HepG2 (cell line): ENCODE results near the gene BCL2L2. TPM values are rescaled to one million over a fixed set of nuclear protein-coding genes. Genes with fewer than 3 reads are reported as not detected.

Experiments used
- ATAC-seq: fragments of 200-7000 bp; cut with Tn5 transposase; 3 replicates; pipeline ENCODE4 v1.9.1; 2020; ENCODE audit warnings: mild to moderate bottlenecking, moderate library complexity
- BruUV-seq: library from RNA; stranded (reverse); fragments of 400-500 nt; replicated peaks from 2 replicates; lab custom pipeline; 2021; lab: Mats Ljungman, UMichigan
- CTCF ChIA-PET: fragments of 300-600 bp; formaldehyde crosslinking; extraction: SDS; loops from one replicate; lab custom pipeline; 2021; ENCODE audit warnings: low total read pairs, inconsistent platforms, low intra/inter-chr PET ratio; lab: Yijun Ruan, JAX
- POLR2A ChIA-PET: fragments of 350-600 bp; sonication (Branson Sonifier 250); formaldehyde crosslinking; loops from one replicate; lab custom pipeline; 2020; ENCODE audit warnings: antibody characterized with exemption, inconsistent platforms; lab: Yijun Ruan, JAX
- DNase-seq: peaks from one replicate; pipeline ENCODE4 v3.0.0-alpha.2; 2015; ENCODE audit warnings: low spot score
- FAIRE-seq: peaks from 3 replicates; lab custom pipeline; 2011; peaks lifted over from hg19 to GRCh38; lab: Jason Lieb, UNC
- H2AFZ ChIP-seq: one replicate; pipeline ENCODE4 v1.6.1; 2011; ENCODE audit warnings: low read length, inconsistent platforms
- H3K27ac ChIP-seq: fragments of 300-600 bp; 3 replicates; pipeline ENCODE4 v1.8.0; 2011; ENCODE audit warnings: mixed run types, mild to moderate bottlenecking, mixed read lengths, low read length, inconsistent platforms; ENCODE audit not compliant: insufficient read depth; ENCODE audit errors: extremely low read length
- H3K27me3 ChIP-seq, 2 experiments: fragments of 200-600 bp in 1 of 2; 2 replicates in 1 of 2; 3 replicates in 1 of 2; pipeline versions ENCODE4 v1.6.0 to v1.8.0; 2011; ENCODE audit warnings: low read length in 2 of 2, mild to moderate bottlenecking in 2 of 2, moderate library complexity in 2 of 2, inconsistent platforms in 1 of 2; ENCODE audit not compliant: insufficient read depth in 2 of 2, control insufficient read depth in 1 of 2
- H3K36me3 ChIP-seq, 2 experiments: fragments of 200-600 bp in 1 of 2; replicated peaks in 1 of 2; 2 replicates in 1 of 2; 3 replicates in 1 of 2; pipeline versions ENCODE4 v1.5.1 to v1.8.0; 2011; ENCODE audit warnings: low read length in 2 of 2, inconsistent platforms in 1 of 2; ENCODE audit not compliant: insufficient read depth in 2 of 2, control insufficient read depth in 1 of 2
- H3K4me1 ChIP-seq: 2 replicates; pipeline ENCODE4 v1.5.1; 2012; ENCODE audit warnings: low read length, inconsistent platforms; ENCODE audit not compliant: insufficient read depth
- H3K4me2 ChIP-seq: 2 replicates; pipeline ENCODE4 v1.6.0; 2011; ENCODE audit warnings: low read depth, low read length, inconsistent platforms
- H3K4me3 ChIP-seq, 3 experiments: fragments of 200-600 bp in 1 of 3; sonication (generic), shearing (Covaris generic) in 1 of 3; replicated peaks in 1 of 3; 2 replicates each; pipeline ENCODE4 v1.5.1; 2011 to 2016; ENCODE audit warnings: low read length in 3 of 3, inconsistent platforms in 2 of 3, low read depth in 2 of 3, mild to moderate bottlenecking in 2 of 3, control low read depth in 1 of 3, mixed read lengths in 1 of 3; ENCODE audit not compliant: insufficient read depth in 1 of 3
- H3K79me2 ChIP-seq: one replicate; pipeline ENCODE4 v1.6.1; 2011; ENCODE audit warnings: low read length, inconsistent platforms; ENCODE audit not compliant: insufficient read depth
- H3K9ac ChIP-seq: 2 replicates; pipeline ENCODE4 v1.6.0; 2011; ENCODE audit warnings: mild to moderate bottlenecking, low read depth, low read length, inconsistent platforms; ENCODE audit not compliant: insufficient read depth
- H3K9me3 ChIP-seq: 2 replicates; pipeline ENCODE4 v1.5.1; 2012; ENCODE audit warnings: mild to moderate bottlenecking, low read length
- H4K20me1 ChIP-seq: 2 replicates; pipeline ENCODE4 v1.6.0; 2011; ENCODE audit warnings: inconsistent platforms, mild to moderate bottlenecking, low read length, moderate library complexity; ENCODE audit not compliant: insufficient read depth
- CC2D1A ChIP-seq: sonication (generic); formaldehyde crosslinking; IDR thresholded peaks from 2 replicates; pipeline ENCODE4 v1.8.1; 2023; ENCODE audit warnings: mild to moderate bottlenecking, missing genetic modification reagents
- FOXK1 ChIP-seq: sonication (generic); formaldehyde crosslinking; IDR thresholded peaks from 2 replicates; pipeline ENCODE4 v1.4.0; 2020; ENCODE audit warnings: low read depth, missing genetic modification reagents, borderline replicate concordance
- KLF13 ChIP-seq: sonication (generic); formaldehyde crosslinking; IDR thresholded peaks from 2 replicates; pipeline ENCODE4 v1.4.0; 2020; ENCODE audit warnings: mild to moderate bottlenecking, missing genetic modification reagents
- NCOR1 ChIP-seq: fragments of 200-600 bp; sonication (generic); IDR thresholded peaks from 2 replicates; pipeline ENCODE4 v1.7.0; 2017; ENCODE audit warnings: antibody characterized with exemption, low read length, borderline replicate concordance
- PAF1 ChIP-seq: IDR thresholded peaks from 2 replicates; pipeline ENCODE4 v1.6.1; 2016; ENCODE audit warnings: missing genetic modification reagents, missing compliant biosample characterization
- POLR2A ChIP-seq, 2 experiments: IDR thresholded peaks; 2 replicates each; pipeline ENCODE4 v1.6.1; 2011; ENCODE audit warnings: low read depth in 2 of 2, low read length in 2 of 2, mild to moderate bottlenecking in 1 of 2, moderate library complexity in 1 of 2; ENCODE audit not compliant: insufficient read depth in 1 of 2
- PREB ChIP-seq: sonication (generic); formaldehyde crosslinking; IDR thresholded peaks from 2 replicates; pipeline ENCODE4 v1.4.0; 2020; ENCODE audit warnings: missing genetic modification reagents
- RCOR2 ChIP-seq: IDR thresholded peaks from 2 replicates; pipeline ENCODE4 v1.6.1; 2016; ENCODE audit warnings: missing biosample characterization, missing genetic modification reagents
- ZBTB1 ChIP-seq: sonication (generic); formaldehyde crosslinking; IDR thresholded peaks from 2 replicates; pipeline ENCODE4 v1.4.0; 2020; ENCODE audit warnings: missing genetic modification reagents, borderline replicate concordance
- ZBTB3 ChIP-seq: sonication (generic); formaldehyde crosslinking; IDR thresholded peaks from 2 replicates; pipeline ENCODE4 v1.4.0; 2020; ENCODE audit warnings: low read depth, mild to moderate bottlenecking, moderate library complexity, missing genetic modification reagents, borderline replicate concordance
- ZFP41 ChIP-seq: sonication (generic); formaldehyde crosslinking; IDR thresholded peaks from 2 replicates; pipeline ENCODE4 v1.4.0; 2020; ENCODE audit warnings: mild to moderate bottlenecking, missing genetic modification reagents, borderline replicate concordance
- ZFP90 ChIP-seq: sonication (generic); formaldehyde crosslinking; IDR thresholded peaks from 2 replicates; pipeline ENCODE4 v1.8.0; 2022; ENCODE audit warnings: missing genetic modification reagents, mild to moderate bottlenecking, inconsistent platforms, borderline replicate concordance
- ZNF317 ChIP-seq: sonication (generic); formaldehyde crosslinking; IDR thresholded peaks from 2 replicates; pipeline ENCODE4 v1.5.0; 2020; ENCODE audit warnings: mild to moderate bottlenecking, missing genetic modification reagents
- ZNF33B ChIP-seq: sonication (generic); formaldehyde crosslinking; IDR thresholded peaks from 2 replicates; pipeline ENCODE4 v1.5.1; 2020; ENCODE audit warnings: mild to moderate bottlenecking, missing genetic modification reagents
- ZNF484 ChIP-seq: sonication (generic); formaldehyde crosslinking; IDR thresholded peaks from 2 replicates; pipeline ENCODE4 v1.5.1; 2020; ENCODE audit warnings: mild to moderate bottlenecking, low read depth, missing genetic modification reagents, borderline replicate concordance
- ZNF709 ChIP-seq: sonication (generic); formaldehyde crosslinking; IDR thresholded peaks from 2 replicates; pipeline ENCODE4 v1.5.0; 2020; ENCODE audit warnings: mild to moderate bottlenecking, missing genetic modification reagents
- ZNF713 ChIP-seq: sonication (generic); formaldehyde crosslinking; IDR thresholded peaks from 2 replicates; pipeline ENCODE4 v1.4.0; 2020; ENCODE audit warnings: mild to moderate bottlenecking, missing genetic modification reagents
- WGBS: methylation state at CpG from one replicate; pipeline ENCODE4 v1.1.6; 2017; ENCODE audit warnings: low lambda C conversion rate; 5-methylcytosine and 5-hydroxymethylcytosine counted together
- in situ Hi-C: cut with HindIII; loops from 2 replicates; pipeline ENCODE4 v1.10.0; 2017; ENCODE audit warnings: low pct_unique_long_range_greater_than_20kb; ENCODE audit not compliant: extremely low pct_ligation_motif_present
- intact Hi-C: fragments of 100-400 bp; cut with micrococcal nuclease; formaldehyde crosslinking; loops from one replicate; pipeline ENCODE4 v1.10.0; 2022; ENCODE audit not compliant: unreplicated experiment
- polyA plus RNA-seq, 8 experiments: library from polyadenylated mRNA; depleted of rRNA in 3 of 8; stranded (reverse) in 7 of 8; unstranded in 1 of 8; fragments of >200 nt; fragmentation: Illumina TruSeq in 4 of 8; extraction: Trizol in 4 of 8; gene quantifications; 2 replicates each; pipeline versions ENCODE4 v1.2.1 to v1.2.3, GENCODE V29; 2011 to 2016; ENCODE audit warnings: low read depth in 4 of 8, missing spikeins in 1 of 8, mixed read lengths in 1 of 8; ENCODE audit not compliant: insufficient read depth in 1 of 8
- total RNA-seq, 5 experiments: library from RNA; depleted of rRNA; stranded (reverse); fragments of >200 nt; fragmentation: Illumina TruSeq; extraction: Trizol; gene quantifications; 2 replicates each; pipeline ENCODE4 v1.2.3, GENCODE V29; 2016; ENCODE audit warnings: low read depth in 1 of 5

Gene BCL2L2
- total and polyA plus RNA-seq, 2 of the 13 experiments (the other 11 are each of a cell fraction or from before 2014, with no cell fraction given): 28.1 to 49.8 TPM

DNA sequence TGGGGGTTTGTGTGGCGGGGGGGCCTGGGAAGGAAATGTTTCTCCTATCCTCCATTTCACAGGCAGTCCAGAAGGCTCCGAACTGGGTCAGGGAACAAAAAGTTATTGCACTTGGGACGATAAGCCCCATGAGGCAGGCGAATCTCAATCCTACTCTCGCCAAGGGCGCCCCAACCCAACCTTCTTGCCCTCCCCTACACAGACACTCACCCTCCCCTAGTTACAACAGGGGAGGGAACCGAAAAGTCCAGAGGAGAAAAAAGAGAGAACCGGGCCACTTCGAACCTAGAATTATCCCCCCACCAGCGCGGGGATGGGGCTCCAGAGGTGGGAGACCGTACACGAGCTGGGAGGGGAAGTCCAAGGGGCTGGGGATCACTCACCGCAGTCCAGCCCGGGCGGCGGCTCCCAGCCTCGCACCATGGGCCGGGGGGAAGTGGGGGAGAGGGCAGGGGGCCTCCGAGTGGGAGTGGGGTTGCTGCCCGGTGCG is 21.1 kb upstream of the BCL2L2 start (continued):
- TF ChIP-seq PREB (CRISPR knock-in tag) (no peak), ZFP90 (CRISPR knock-in tag) (no peak), ZFP41 (peak; percentile 55; the same call in 1 of the 2 replicates), CC2D1A (CRISPR knock-in tag) (no peak), PAF1 (CRISPR knock-in tag) (no peak), ZNF33B (CRISPR knock-in tag) (no peak)

GRCh38 chr14:23286020-23286901 is 20.4 kb upstream of the BCL2L2 start, which contains the start of gene HOMEZ:
TSS of gene HOMEZ (minus strand) at chr14:23286132. CDS start at chr14:23285952, 180 bp downstream.
- intact Hi-C loops: loop anchor here (1.0 kb wide), 5 partner anchors 9 to 191 kb away; partner anchors contain the start of genes ACIN1, C14orf119, NGDN and PABPN1
- FAIRE-seq: peak; percentile 88
- under 1% methylated on average over 53 of the region's 53 CpGs for whole genome bisulfite sequencing
- TF ChIP-seq ZNF484 (CRISPR knock-in tag): peak; percentile 72; the same call in 1 of the 2 replicates
- TF ChIP-seq FOXK1 (CRISPR knock-in tag): peak; percentile 74; the same call in 1 of the 2 replicates
- no peak for TF ChIP-seq RCOR2 (CRISPR knock-in tag)
- TF ChIP-seq ZNF713: peak; percentile 53; the same call in 1 of the 2 replicates
- TF ChIP-seq ZBTB3 (CRISPR knock-in tag): no peak
- TF ChIP-seq ZBTB1 (CRISPR knock-in tag): no peak
- peak; percentile 83; the same call in 1 of the 2 replicates for TF ChIP-seq ZNF709 (CRISPR knock-in tag)
- peak in 1 of 2 experiments; percentile 93; a peak in 2 of 4 replicates for TF ChIP-seq POLR2A (IDR thresholded peaks at IDR 0.05; ENCODE audit: insufficient read depth in 1 of 2, low read depth in 2 of 2, low read length in 2 of 2)
- TF ChIP-seq NCOR1: peak; percentile 42; the same call in 1 of the 2 replicates
- peak; percentile 90; the same call in 1 of the 2 replicates for TF ChIP-seq ZNF317 (CRISPR knock-in tag)
- TF ChIP-seq KLF13: peak; percentile 92

More at GRCh38 chr14:23286020-23286901, 20.4 kb upstream of the BCL2L2 start, which contains the start of gene HOMEZ:
- H3K27me3 ChIP-seq: no peaks in the 10 kb centered on the region; a peak in 1 of 5 replicates
- H3K27ac ChIP-seq: peak within 1 kb of the TSS; percentile 83
- H3K4me1 ChIP-seq: peaks cover 26% of the 10 kb centered on the region
- H3K9ac ChIP-seq: peak within 1 kb of the TSS; percentile 85
- ATAC-seq: peak; percentile 99
- peak within 1 kb of the TSS; percentile 81 for H2AFZ ChIP-seq
- POLR2A ChIA-PET: interaction anchor here (0.6 to 9.2 kb wide), 30 partner anchors 8 to 956 kb away, joined by 3 to 165 read pairs (median 6); partner anchors contain the start of genes ACIN1, AJUBA, BCL2L2 and C14orf119
- peaks cover 19% of the 10 kb centered on the region for H3K79me2 ChIP-seq
- H4K20me1 ChIP-seq: no peaks in the 10 kb centered on the region
- in situ Hi-C loops: no loop called here
- DNase-seq: peak; percentile 100
- CTCF ChIA-PET: interaction anchor here (1.9 kb wide), 1 partner anchor 9 kb away, joined by 8 read pairs; no protein-coding TSS in a partner anchor
- no peaks in the 10 kb centered on the region for H3K9me3 ChIP-seq
- H3K4me3 ChIP-seq: peak within 1 kb of the TSS; percentile 83 to 96 (median 83)
- H3K4me2 ChIP-seq: peak within 1 kb of the TSS; percentile 93
- BruUV-seq: TSS peak; percentile 96
- peaks cover 2 to 5% of the 10 kb centered on the region in 2 experiments; a peak in 1 of 5 replicates for H3K36me3 ChIP-seq
